GM23338 (cell line): ENCODE measurements around the gene DYRK1A. TPM values are rescaled to one million over a fixed set of nuclear protein-coding genes. Genes with fewer than 3 reads are reported as not detected.

ENCODE experiments used
- ATAC-seq: fragments of 200-7000 bp; cut with Tn5 transposase; 3 replicates; pipeline ENCODE4 v1.9.1; 2020
- DNase-seq: peaks from one replicate; pipeline ENCODE4 v3.0.0-alpha.2; 2015; ENCODE audit warnings: low spot score
- H2AFZ ChIP-seq: fragments of 200-600 bp; sonication (generic); 2 replicates; pipeline ENCODE4 v1.8.0; 2016; ENCODE audit warnings: antibody characterized with exemption, mild to moderate bottlenecking, moderate library complexity
- H3F3A ChIP-seq: fragments of 200-600 bp; sonication (generic); replicated peaks from 2 replicates; pipeline ENCODE4 v1.8.0; 2017; ENCODE audit warnings: antibody characterized with exemption, mixed run types, low read depth
- H3K27ac ChIP-seq: fragments of 200-600 bp; sonication (generic); 2 replicates; pipeline ENCODE4 v1.6.1; 2016; ENCODE audit warnings: low read depth
- H3K27me3 ChIP-seq: fragments of 200-600 bp; sonication (generic); 2 replicates; pipeline ENCODE4 v1.8.0; 2016; ENCODE audit warnings: mild to moderate bottlenecking, mixed run types, moderate library complexity; ENCODE audit not compliant: insufficient read depth
- H3K36me3 ChIP-seq: fragments of 200-600 bp; sonication (generic); 2 replicates; pipeline ENCODE4 v1.8.0; 2016; ENCODE audit warnings: mild to moderate bottlenecking; ENCODE audit not compliant: insufficient read depth
- H3K4me1 ChIP-seq: fragments of 200-600 bp; sonication (generic); 2 replicates; pipeline ENCODE4 v1.8.0; 2016; ENCODE audit warnings: mild to moderate bottlenecking, moderate library complexity; ENCODE audit not compliant: insufficient read depth
- H3K4me2 ChIP-seq: fragments of 200-600 bp; sonication (generic); 2 replicates; pipeline ENCODE4 v1.7.1; 2017; ENCODE audit warnings: mixed run types
- H3K4me3 ChIP-seq: fragments of 200-600 bp; sonication (generic); 2 replicates; pipeline ENCODE4 v1.6.1; 2016; ENCODE audit warnings: mixed run types
- H3K79me2 ChIP-seq: fragments of 200-600 bp; sonication (generic); replicated peaks from 2 replicates; pipeline ENCODE4 v1.8.0; 2017; ENCODE audit warnings: mild to moderate bottlenecking; ENCODE audit not compliant: insufficient read depth
- H3K9me2 ChIP-seq: fragments of 200-600 bp; sonication (generic); 2 replicates; pipeline ENCODE4 v1.8.0; 2017; ENCODE audit not compliant: insufficient read depth
- H4K20me1 ChIP-seq: fragments of 200-600 bp; sonication (generic); replicated peaks from 2 replicates; pipeline ENCODE4 v1.8.0; 2017; ENCODE audit warnings: mild to moderate bottlenecking; ENCODE audit not compliant: insufficient read depth
- H3K27ac Mint-ChIP-seq: 2 replicates; pipeline ENCODE4 v1.8.0; 2020; ENCODE audit warnings: inconsistent platforms, mild to moderate bottlenecking, moderate library complexity, mixed read lengths
- H3K27me3 Mint-ChIP-seq: 3 replicates; pipeline ENCODE4 v1.8.0; 2022; ENCODE audit warnings: low read depth, mild to moderate bottlenecking, moderate library complexity, mixed read lengths, inconsistent platforms; ENCODE audit not compliant: insufficient read depth, poor library complexity
- H3K36me3 Mint-ChIP-seq: 3 replicates; pipeline ENCODE4 v1.8.0; 2021; ENCODE audit warnings: low read depth, mild to moderate bottlenecking, inconsistent platforms, moderate library complexity, mixed read lengths
- H3K4me1 Mint-ChIP-seq: 3 replicates; pipeline ENCODE4 v1.8.0; 2020; ENCODE audit warnings: mild to moderate bottlenecking, inconsistent platforms, mixed read lengths
- H3K4me3 Mint-ChIP-seq: 3 replicates; pipeline ENCODE4 v1.8.0; 2021; ENCODE audit warnings: moderate library complexity, mild to moderate bottlenecking, inconsistent platforms, mixed read lengths
- H3K9me3 Mint-ChIP-seq: 3 replicates; pipeline ENCODE4 v1.8.0; 2020; ENCODE audit warnings: moderate library complexity, mild to moderate bottlenecking, inconsistent platforms, mixed read lengths
- CREB1 ChIP-seq: fragments of 250-450 bp; sonication (Bioruptor Pico); IDR thresholded peaks from 2 replicates; pipeline ENCODE4 v1.5.0; 2020; ENCODE audit warnings: low read depth, mild to moderate bottlenecking, moderate library complexity
- CTCF ChIP-seq, 2 experiments: fragments of 200-600 bp in 1 of 2; sonication (generic) in 1 of 2; conservative IDR thresholded peaks; 2 replicates each; pipeline versions ENCODE4 v1.5.1 to v1.6.1; 2016 to 2017; ENCODE audit warnings: antibody characterized with exemption in 2 of 2, low read depth in 2 of 2, mild to moderate bottlenecking in 2 of 2, moderate library complexity in 1 of 2
- ETS1 ChIP-seq: IDR thresholded peaks from 2 replicates; pipeline ENCODE4 v1.6.1; 2016; ENCODE audit warnings: antibody characterized with exemption
- EZH2 ChIP-seq: fragments of 200-600 bp; sonication (generic); IDR thresholded peaks from one replicate; pipeline ENCODE4 v1.8.0; 2017; ENCODE audit warnings: antibody characterized with exemption, mild to moderate bottlenecking, low read depth; ENCODE audit not compliant: unreplicated experiment
- EZH2phosphoT487 ChIP-seq: fragments of 200-600 bp; sonication (generic); IDR thresholded peaks from one replicate; pipeline ENCODE4 v1.8.1; 2018; ENCODE audit warnings: antibody characterized with exemption; ENCODE audit not compliant: unreplicated experiment
- JUNB ChIP-seq: IDR thresholded peaks from one replicate; pipeline ENCODE4 v1.6.1; 2016; ENCODE audit warnings: antibody characterized with exemption; ENCODE audit not compliant: unreplicated experiment
- NANOG ChIP-seq: IDR thresholded peaks from 2 replicates; pipeline ENCODE4 v1.6.1; 2016; ENCODE audit warnings: antibody characterized with exemption, borderline replicate concordance
- POLR2AphosphoS5 ChIP-seq: IDR thresholded peaks from 2 replicates; pipeline ENCODE4 v1.6.1; 2016; ENCODE audit warnings: antibody characterized with exemption, low read depth
- REST ChIP-seq: IDR thresholded peaks from one replicate; pipeline ENCODE4 v1.6.1; 2018; ENCODE audit warnings: antibody characterized with exemption; ENCODE audit not compliant: unreplicated experiment
- STAT1 ChIP-seq: IDR thresholded peaks from one replicate; pipeline ENCODE4 v1.6.1; 2016; ENCODE audit warnings: antibody characterized with exemption; ENCODE audit not compliant: unreplicated experiment
- ZNF114 ChIP-seq: fragments of 250-450 bp; sonication (Bioruptor Pico); IDR thresholded peaks from 2 replicates; pipeline ENCODE4 v1.5.0; 2020; ENCODE audit warnings: mild to moderate bottlenecking, moderate library complexity
- ZNF331 ChIP-seq: fragments of 250-450 bp; sonication (Bioruptor Pico); IDR thresholded peaks from 2 replicates; pipeline ENCODE4 v1.5.0; 2020; ENCODE audit warnings: low read depth, mild to moderate bottlenecking, moderate library complexity
- ZNF462 ChIP-seq: fragments of 250-450 bp; sonication (Bioruptor Pico); IDR thresholded peaks from 2 replicates; pipeline ENCODE4 v1.5.0; 2020; ENCODE audit warnings: mild to moderate bottlenecking, moderate library complexity
- polyA plus RNA-seq: library from polyadenylated mRNA; unstranded; fragments of >200 nt; fragmentation: Nextera tagmentation; extraction: Ambion mirVana; gene quantifications from 2 replicates; pipeline ENCODE4 v1.2.1, GENCODE V29; 2016
- total RNA-seq: library from RNA; depleted of rRNA; stranded (reverse); fragments of >200 nt; shearing (Covaris generic); gene quantifications from 2 replicates; pipeline ENCODE4 v1.2.3, GENCODE V29; 2014

DYRK1A gene
- total and polyA plus RNA-seq, 2 experiments from 2014 or later, result 10.3 to 84.7 TPM

- H3K4me2 ChIP-seq, result peak overlapping the region; percentile 80
- Mint-ChIP-seq H3K4me1 (peaks cover 17% of the 10 kb centered on the region), H3K36me3 (peaks cover 3% of the 10 kb centered on the region; the same call in 2 of the 3 replicates), H3K27ac (no peak overlapping the region), H3K4me3 (no peak overlapping the region), H3K27me3 (peaks cover 18% of the 10 kb centered on the region), H3K9me3 (peaks cover 11% of the 10 kb centered on the region; the same call in 2 of the 3 replicates)
- H3K4me3 ChIP-seq, result peak overlapping the region; percentile 48
- peak overlapping the region; percentile 96 for H2AFZ ChIP-seq
- no peak overlapping the region for H3K27ac ChIP-seq
- H3K9me2 ChIP-seq, result peaks cover 19% of the 10 kb centered on the region
- H3K27me3 ChIP-seq, result peaks cover 12% of the 10 kb centered on the region
- 0 out of 2 replicates have a peak, but pooled peaks cover 9% of the 10 kb centered on the region for H3F3A ChIP-seq
- H3K79me2 ChIP-seq, result no peaks in the 10 kb centered on the region; the same call in 1 of the 2 replicates
- DNase-seq (no peak), ATAC-seq (peak; percentile 3; the same call in 2 of the 3 replicates)
- no peaks in the 10 kb centered on the region; the same call in 1 of the 2 replicates for H3K36me3 ChIP-seq
- no peak for TF ChIP-seq JUNB
- TF ChIP-seq CREB1 (CRISPR knock-in tag), result no peak
- no peak for TF ChIP-seq NANOG
- no peak for TF ChIP-seq ETS1
- TF ChIP-seq EZH2, result no peak
- TF ChIP-seq ZNF114 (CRISPR knock-in tag), result no peak
- no peak for TF ChIP-seq ZNF462
- TF ChIP-seq ZNF331, result no peak
- TF ChIP-seq REST, result no peak
- no peak for TF ChIP-seq POLR2AphosphoS5
- TF ChIP-seq EZH2phosphoT487, result no peak
- TF ChIP-seq STAT1, result no peak
- TF ChIP-seq CTCF (conservative IDR thresholded peaks at IDR 0.05; ENCODE audit: low read depth in 2 of 2), result no peak
- H4K20me1 ChIP-seq, result no peaks in the 10 kb centered on the region
- H3K4me1 ChIP-seq, result peaks cover 20% of the 10 kb centered on the region
These were observed 196.5 kb downstream of the DYRK1A start for GRCh38 chr21:37562920-37563640.
